Activated T-helper 1 cell treated with anti-CD3 and anti-CD28 coated beads, Interleukin-12 subunit alpha, Interleukin-12 subunit beta, Interleukin-2, Interleukin-4 antibody, amounts not matched to agents 30 ng/mL and 10 ng/mL and 1 ng/mL, durations not matched to agents 14 hours and 24 hours and 36 hours (primary cell): ENCODE data around the gene ELF1. TPM values are rescaled to one million over a fixed set of nuclear protein-coding genes. Genes with fewer than 3 reads are reported as not detected.

Experiments used
- DNase-seq: peaks from one replicate; pipeline ENCODE4 v3.0.0; 2021; ENCODE audit warnings: low spot score
- H3K27ac Mint-ChIP-seq: one replicate; pipeline ENCODE4 v1.8.0; 2021; ENCODE audit warnings: mild to moderate bottlenecking, mixed read lengths
- H3K27me3 Mint-ChIP-seq: one replicate; pipeline ENCODE4 v1.8.0; 2022; ENCODE audit warnings: mild to moderate bottlenecking, moderate library complexity, mixed read lengths; ENCODE audit not compliant: insufficient read depth
- H3K36me3 Mint-ChIP-seq: one replicate; pipeline ENCODE4 v1.8.0; 2021; ENCODE audit warnings: low read depth, mixed read lengths
- H3K4me1 Mint-ChIP-seq: one replicate; pipeline ENCODE4 v1.8.0; 2021; ENCODE audit warnings: low read depth, mixed read lengths
- H3K4me3 Mint-ChIP-seq: one replicate; pipeline ENCODE4 v1.8.0; 2021; ENCODE audit warnings: mild to moderate bottlenecking, moderate library complexity, mixed read lengths
- H3K9me3 Mint-ChIP-seq: one replicate; pipeline ENCODE4 v1.8.0; 2021; ENCODE audit warnings: mixed read lengths
- intact Hi-C: fragments of 100-400 bp; cut with micrococcal nuclease; formaldehyde crosslinking; loops from one replicate; pipeline ENCODE4 v1.15.1; 2024
- total RNA-seq: library from RNA; stranded (reverse); gene quantifications from 2 replicates; pipeline ENCODE4 v1.2.3, GENCODE V29; 2022

Gene ELF1
- total RNA-seq, 1 donor from 2014 or later, result 75.3 TPM

DNA sequence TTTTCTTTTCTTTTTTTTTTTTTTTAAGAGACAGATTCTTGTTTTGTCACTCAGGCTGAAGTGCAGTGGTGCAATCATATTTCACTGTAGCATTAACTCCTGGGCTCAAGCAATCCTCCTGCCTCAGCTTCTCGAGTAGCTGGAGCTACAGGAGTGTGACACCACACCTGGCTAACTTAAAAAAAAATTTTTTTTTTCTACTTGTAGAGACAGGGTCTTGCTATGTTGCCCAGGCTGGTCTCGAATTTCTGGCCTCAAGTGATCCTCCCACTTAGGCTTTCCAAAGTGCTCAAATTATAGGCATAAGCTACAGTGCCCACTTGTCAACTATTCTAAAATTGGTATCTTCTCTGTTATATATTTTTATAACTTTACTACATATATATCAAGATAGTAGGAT lies 6.6 kb downstream of the ELF1 start:
- no peak for DNase-seq
- intact Hi-C loops, result loop anchor here (10.0 kb wide), 1 partner anchor 48 kb away; no protein-coding TSS in a partner anchor
- no peak overlapping the region for H3K4me3 Mint-ChIP-seq
- peaks cover 72% of the 10 kb centered on the region for H3K4me1 Mint-ChIP-seq
- peaks cover 40% of the 10 kb centered on the region for H3K36me3 Mint-ChIP-seq
- no peaks in the 10 kb centered on the region for H3K9me3 Mint-ChIP-seq
- H3K27me3 Mint-ChIP-seq, result no peaks in the 10 kb centered on the region
- H3K27ac Mint-ChIP-seq, result no peak overlapping the region

DNA sequence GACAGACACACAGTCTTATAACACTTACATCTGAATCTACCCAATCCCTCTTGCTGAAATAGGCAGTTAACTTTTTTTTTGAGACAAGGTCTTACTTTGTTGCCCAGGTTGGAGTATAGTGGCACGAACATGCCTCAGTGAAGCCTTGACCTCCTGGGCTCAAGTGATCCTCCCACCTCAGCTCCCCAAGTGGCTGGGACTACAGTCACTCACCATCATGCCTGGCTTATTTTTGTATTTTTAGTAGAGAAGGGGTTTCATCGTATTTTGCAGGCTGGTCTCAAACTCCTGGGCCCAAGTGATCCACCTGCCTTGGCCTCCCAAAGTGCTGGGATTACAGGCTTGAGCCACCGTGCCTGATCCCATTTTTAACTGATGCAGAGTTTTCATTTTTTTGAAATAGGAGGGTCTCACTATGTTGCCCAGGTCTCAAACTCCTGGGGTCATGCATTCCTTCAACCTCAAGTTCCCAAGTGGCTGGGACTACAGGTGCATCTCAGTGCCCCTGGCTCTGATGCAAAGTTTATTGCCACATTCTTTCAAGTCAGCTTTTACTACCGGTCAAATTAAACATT lies 7.6 kb downstream of the ELF1 start:
- Mint-ChIP-seq H3K9me3 (no peaks in the 10 kb centered on the region), H3K27ac (no peak overlapping the region), H3K4me1 (peaks cover 73% of the 10 kb centered on the region), H3K27me3 (no peaks in the 10 kb centered on the region), H3K36me3 (peaks cover 33% of the 10 kb centered on the region), H3K4me3 (no peak overlapping the region)
- no peak for DNase-seq
- intact Hi-C loops, result loop anchor here (10.0 kb wide), 1 partner anchor 47 kb away; no protein-coding TSS in a partner anchor

DNA sequence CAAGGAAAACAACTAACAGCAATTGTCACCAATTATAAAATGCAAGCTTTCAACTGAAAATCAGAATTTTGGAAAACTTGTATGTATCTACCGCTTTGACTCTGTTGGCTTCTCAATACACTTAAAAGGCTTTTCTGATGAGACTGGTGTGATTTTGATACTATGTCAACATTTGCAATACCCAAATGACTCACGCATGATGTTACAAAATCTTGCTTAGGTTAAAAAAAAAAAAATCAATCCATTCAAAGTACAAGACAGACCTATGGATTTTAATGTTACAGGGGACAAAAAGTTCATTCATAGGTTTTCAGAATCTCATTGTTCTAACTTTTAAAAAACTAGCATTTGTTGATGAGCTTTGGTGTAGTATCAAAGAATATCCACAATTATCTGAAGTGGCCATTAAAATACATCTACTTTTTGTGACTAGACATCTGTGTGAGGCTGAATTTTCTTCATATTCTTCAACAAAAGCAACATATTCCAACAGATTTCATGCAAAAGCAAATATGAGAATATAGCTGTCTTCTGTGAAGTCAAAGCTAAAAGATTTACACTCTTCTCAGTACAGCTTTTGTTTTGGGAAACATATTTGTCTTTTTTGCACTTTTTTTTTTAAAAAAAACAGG lies 10.7 kb downstream of the ELF1 start:
- Mint-ChIP-seq H3K27me3 (no peaks in the 10 kb centered on the region), H3K4me3 (peak overlapping the region; percentile 61), H3K9me3 (no peaks in the 10 kb centered on the region), H3K36me3 (peaks cover 25% of the 10 kb centered on the region), H3K27ac (peak overlapping the region; percentile 84), H3K4me1 (peaks cover 73% of the 10 kb centered on the region)
- no peak for DNase-seq
- intact Hi-C loops, result loop anchor here (1.0 to 10.0 kb wide), 8 partner anchors 9 to 1386 kb away; partner anchors contain the start of gene DGKH

DNA sequence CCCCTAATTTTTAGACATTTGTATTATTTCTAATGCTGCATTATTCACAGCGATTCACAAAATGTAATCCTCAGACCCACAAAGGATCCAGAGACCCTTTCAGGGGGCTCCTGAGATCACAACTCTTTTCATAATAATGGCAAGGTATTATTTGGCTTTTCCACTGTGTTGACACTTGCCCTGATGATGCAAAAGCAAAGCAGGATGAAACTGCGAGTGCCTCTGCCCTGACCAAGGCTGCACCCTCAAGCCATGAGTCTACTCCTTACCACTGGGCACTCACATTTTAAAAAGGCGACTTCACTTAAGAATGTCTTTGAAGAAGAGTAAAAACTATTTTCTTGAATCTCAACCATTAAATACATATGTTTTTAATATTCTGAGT lies 11.4 kb downstream of the ELF1 start:
- Mint-ChIP-seq H3K4me3 (peak overlapping the region; percentile 46), H3K36me3 (peaks cover 20% of the 10 kb centered on the region), H3K4me1 (peaks cover 72% of the 10 kb centered on the region), H3K27me3 (no peaks in the 10 kb centered on the region), H3K27ac (peak overlapping the region; percentile 84), H3K9me3 (no peaks in the 10 kb centered on the region)
- no peak for DNase-seq
- intact Hi-C loops, result loop anchor here (1.0 to 10.0 kb wide), 8 partner anchors 10 to 1387 kb away; partner anchors contain the start of gene DGKH

DNA sequence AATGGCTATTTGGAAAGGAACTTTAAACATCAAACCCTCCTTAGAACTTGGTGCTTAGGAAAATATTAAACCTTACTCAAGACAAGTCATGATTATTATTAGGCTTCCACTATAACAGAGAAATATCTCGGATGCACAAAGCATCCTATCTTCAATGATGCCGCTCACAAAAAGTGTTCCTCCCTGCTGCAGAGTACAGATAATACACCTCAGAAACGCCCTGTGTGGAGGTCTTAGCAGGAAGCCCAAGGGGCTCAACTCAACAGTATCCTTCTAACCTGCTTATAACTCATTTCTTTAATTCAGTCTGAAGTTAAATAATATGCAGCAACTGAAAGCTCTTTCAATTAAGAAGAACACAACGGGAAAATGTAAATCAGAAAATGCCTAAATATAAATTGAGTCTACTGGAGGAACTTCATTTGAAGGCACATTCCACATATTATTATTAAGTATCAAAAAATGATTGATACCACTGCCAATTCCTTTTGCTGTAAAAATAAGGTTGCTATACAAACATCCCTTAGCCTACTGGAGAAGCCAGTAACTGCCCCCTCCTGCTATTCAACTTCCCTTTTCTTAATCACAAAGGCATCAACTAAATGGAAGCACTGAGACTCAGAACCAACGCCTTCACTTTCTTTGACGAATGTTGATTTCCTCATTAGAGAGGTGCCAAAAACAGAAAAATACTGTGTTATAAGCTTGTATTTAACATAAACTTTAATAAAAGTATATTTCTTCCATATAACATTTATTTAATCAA lies 12.0 kb downstream of the ELF1 start:
- Mint-ChIP-seq H3K4me1 (peaks cover 72% of the 10 kb centered on the region), H3K36me3 (peaks cover 17% of the 10 kb centered on the region), H3K27me3 (no peaks in the 10 kb centered on the region), H3K9me3 (no peaks in the 10 kb centered on the region), H3K27ac (peak overlapping the region; percentile 84), H3K4me3 (peak overlapping the region; percentile 76)
- no peak for DNase-seq
- intact Hi-C loops, result loop anchor here (5.0 to 10.0 kb wide), 4 partner anchors 455 to 1388 kb away; partner anchors contain the start of gene DGKH

DNA sequence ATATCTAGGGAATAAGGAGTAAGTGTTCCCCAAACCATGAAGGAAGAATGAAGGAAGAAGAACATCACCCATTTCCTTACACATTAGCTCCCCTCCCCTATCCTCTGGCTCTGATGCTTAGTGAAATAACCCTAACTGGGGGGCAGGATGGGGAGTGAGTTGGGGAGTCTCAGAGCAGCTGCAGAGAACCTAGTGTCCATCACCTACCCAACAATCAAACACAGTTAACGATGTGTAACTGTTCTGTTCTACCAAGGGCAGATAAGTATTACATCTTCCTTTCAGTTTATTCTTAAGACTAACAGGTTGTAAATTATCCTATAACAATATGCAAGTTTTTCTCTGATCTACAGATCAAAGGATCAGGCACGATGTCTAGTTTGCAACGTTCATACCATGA lies 12.8 kb downstream of the ELF1 start:
- intact Hi-C loops, result loop anchor here (5.0 to 10.0 kb wide), 4 partner anchors 456 to 1388 kb away; partner anchors contain the start of gene DGKH
- Mint-ChIP-seq H3K27me3 (no peaks in the 10 kb centered on the region), H3K27ac (peak overlapping the region; percentile 88), H3K4me3 (peak overlapping the region; percentile 59), H3K4me1 (peaks cover 72% of the 10 kb centered on the region), H3K36me3 (peaks cover 13% of the 10 kb centered on the region), H3K9me3 (no peaks in the 10 kb centered on the region)
- DNase-seq, result no peak

DNA sequence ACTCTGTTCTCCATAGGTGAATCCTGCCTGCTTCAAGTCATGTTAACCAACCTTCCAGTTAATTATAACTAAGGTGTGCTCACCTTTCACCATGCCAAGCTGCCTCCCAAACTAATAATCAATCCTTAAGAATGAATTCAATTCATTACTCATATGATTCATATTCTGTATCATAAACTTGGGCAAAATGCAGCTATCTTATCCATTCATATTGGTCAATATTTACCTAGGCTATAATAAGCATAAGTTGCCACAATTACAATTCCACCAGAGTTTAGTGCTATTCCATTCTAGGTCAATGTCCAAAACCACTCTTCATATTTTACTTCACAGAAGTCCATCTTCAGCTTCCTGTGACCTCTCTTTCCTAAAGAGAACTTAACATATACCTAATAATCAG lies 13.4 kb downstream of the ELF1 start:
- H3K4me1 Mint-ChIP-seq, result peaks cover 68% of the 10 kb centered on the region
- peaks cover 10% of the 10 kb centered on the region for H3K36me3 Mint-ChIP-seq
- H3K27ac Mint-ChIP-seq, result peak overlapping the region; percentile 88
- intact Hi-C loops, result loop anchor here (1.0 to 10.0 kb wide), 7 partner anchors 10 to 1389 kb away; partner anchors contain the start of genes DGKH and ELF1
- H3K27me3 Mint-ChIP-seq, result no peaks in the 10 kb centered on the region
- DNase-seq, result no peak
- H3K9me3 Mint-ChIP-seq, result no peaks in the 10 kb centered on the region
- peak overlapping the region; percentile 59 for H3K4me3 Mint-ChIP-seq

DNA sequence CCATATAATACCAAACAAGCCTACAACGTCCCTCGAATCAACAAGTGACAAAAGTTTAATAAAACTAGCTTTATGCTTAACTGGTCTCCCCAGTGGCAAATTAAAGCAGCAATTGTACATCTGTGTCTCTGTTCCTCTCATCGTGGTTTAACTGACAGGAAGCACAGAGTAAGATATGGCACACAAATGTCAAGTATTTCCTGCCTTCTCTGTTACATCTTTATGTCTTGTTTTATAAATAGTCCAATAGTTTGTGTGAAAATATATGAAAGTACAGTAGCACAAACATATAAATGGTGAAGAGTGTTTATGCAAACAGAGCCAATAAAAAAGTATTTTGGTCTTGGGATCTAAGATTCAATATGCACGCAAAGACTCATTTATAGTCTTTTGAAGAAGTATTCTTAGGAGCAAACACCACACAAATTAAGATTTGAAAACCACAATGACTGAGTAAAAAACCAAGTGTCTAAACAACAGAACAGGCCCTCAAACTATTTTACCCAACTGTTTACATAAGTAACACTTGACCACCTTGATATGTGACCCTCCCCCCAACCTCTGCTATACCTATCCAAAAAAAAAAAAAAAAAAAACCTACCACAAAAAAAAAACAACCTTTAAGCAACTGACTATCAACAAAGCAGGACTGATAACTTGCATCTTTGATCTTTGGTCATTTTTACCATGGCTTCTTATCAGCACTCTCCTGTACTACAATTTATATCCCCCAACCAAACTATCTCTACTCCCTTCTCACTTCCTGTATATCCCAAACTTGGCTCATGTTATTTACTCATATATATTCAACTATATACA lies 14.0 kb downstream of the ELF1 start:
- Mint-ChIP-seq H3K9me3 (no peaks in the 10 kb centered on the region), H3K27ac (peak overlapping the region; percentile 88), H3K4me1 (peaks cover 66% of the 10 kb centered on the region), H3K36me3 (peaks cover 9% of the 10 kb centered on the region), H3K27me3 (no peaks in the 10 kb centered on the region), H3K4me3 (peak overlapping the region; percentile 59)
- intact Hi-C loops, result loop anchor here (1.0 to 10.0 kb wide), 7 partner anchors 10 to 1390 kb away; partner anchors contain the start of genes DGKH and ELF1
- no peak for DNase-seq

DNA sequence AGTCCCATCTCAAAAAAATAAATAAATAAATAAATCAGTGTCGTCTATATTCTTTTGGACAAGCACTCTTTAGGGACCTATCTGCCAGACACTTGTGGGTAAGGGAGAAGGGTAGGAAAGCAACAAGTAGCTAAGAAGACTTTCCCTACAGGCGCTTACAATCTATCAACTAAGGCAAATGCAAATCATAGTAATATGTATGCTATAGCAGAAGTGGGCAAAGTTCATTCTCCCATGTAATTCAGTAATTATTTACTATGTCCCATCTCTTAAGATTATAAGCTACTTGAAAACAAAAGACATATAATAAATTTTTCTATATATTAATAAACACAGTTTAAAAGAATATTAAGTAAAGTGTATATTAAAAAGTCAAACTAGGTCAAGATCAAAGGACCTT lies 16.5 kb downstream of the ELF1 start:
- Mint-ChIP-seq H3K9me3 (no peaks in the 10 kb centered on the region), H3K4me1 (peaks cover 78% of the 10 kb centered on the region), H3K27ac (no peak overlapping the region), H3K36me3 (peaks cover 14% of the 10 kb centered on the region), H3K4me3 (no peak overlapping the region), H3K27me3 (no peaks in the 10 kb centered on the region)
- no peak for DNase-seq
- intact Hi-C loops, result loop anchor here (10.0 kb wide), 3 partner anchors 488 to 1392 kb away; partner anchors contain the start of gene DGKH

DNA sequence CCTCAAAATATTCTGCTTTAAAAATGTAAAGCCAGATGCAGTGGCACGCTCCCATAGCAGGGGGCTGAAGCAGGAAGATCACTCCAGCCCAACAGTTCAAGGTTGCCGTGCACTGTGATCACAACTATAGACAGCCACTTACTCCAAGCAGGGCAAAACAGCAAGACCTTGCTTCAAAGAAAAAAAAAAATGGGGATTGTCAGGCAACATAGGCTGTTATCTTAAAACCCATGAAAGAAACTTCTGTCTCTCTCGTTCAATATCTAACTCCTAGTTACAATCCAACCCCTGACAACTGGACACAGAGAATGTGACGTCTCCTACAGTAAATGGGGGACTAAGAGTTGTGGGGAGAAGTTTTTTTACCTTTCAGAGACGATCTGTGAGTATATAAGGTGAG lies 17.4 kb downstream of the ELF1 start:
- H3K36me3 Mint-ChIP-seq, result peaks cover 17% of the 10 kb centered on the region
- H3K4me3 Mint-ChIP-seq, result no peak overlapping the region
- DNase-seq, result no peak
- no peaks in the 10 kb centered on the region for H3K27me3 Mint-ChIP-seq
- H3K4me1 Mint-ChIP-seq, result peaks cover 76% of the 10 kb centered on the region
- no peaks in the 10 kb centered on the region for H3K9me3 Mint-ChIP-seq
- intact Hi-C loops, result loop anchor here (10.0 kb wide), 3 partner anchors 487 to 1393 kb away; partner anchors contain the start of gene DGKH
- peak overlapping the region; percentile 46 for H3K27ac Mint-ChIP-seq

DNA sequence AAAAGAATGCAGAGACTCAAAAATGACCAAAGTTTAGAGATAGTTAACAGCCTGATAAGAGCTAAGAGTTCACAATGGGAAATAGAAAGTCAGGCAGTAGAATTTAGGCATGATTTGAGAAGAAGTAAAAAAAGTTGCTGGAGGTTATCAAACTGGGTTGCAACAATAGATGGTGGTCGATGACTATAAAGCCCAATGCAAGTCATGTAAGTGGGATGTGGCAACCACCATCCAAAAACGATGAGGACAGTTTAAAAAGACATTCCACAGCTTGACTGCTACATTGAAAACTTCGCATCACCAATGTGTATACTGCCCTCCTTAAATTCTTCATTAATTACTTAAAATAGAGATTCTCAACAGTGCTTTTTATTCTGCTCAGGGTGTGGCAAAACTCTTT lies 19.7 kb downstream of the ELF1 start:
- Mint-ChIP-seq H3K4me1 (peaks cover 78% of the 10 kb centered on the region), H3K27ac (peak overlapping the region; percentile 3), H3K27me3 (no peaks in the 10 kb centered on the region), H3K36me3 (peaks cover 21% of the 10 kb centered on the region), H3K4me3 (no peak overlapping the region), H3K9me3 (no peaks in the 10 kb centered on the region)
- no peak for DNase-seq
- intact Hi-C loops, result no loop called here

DNA sequence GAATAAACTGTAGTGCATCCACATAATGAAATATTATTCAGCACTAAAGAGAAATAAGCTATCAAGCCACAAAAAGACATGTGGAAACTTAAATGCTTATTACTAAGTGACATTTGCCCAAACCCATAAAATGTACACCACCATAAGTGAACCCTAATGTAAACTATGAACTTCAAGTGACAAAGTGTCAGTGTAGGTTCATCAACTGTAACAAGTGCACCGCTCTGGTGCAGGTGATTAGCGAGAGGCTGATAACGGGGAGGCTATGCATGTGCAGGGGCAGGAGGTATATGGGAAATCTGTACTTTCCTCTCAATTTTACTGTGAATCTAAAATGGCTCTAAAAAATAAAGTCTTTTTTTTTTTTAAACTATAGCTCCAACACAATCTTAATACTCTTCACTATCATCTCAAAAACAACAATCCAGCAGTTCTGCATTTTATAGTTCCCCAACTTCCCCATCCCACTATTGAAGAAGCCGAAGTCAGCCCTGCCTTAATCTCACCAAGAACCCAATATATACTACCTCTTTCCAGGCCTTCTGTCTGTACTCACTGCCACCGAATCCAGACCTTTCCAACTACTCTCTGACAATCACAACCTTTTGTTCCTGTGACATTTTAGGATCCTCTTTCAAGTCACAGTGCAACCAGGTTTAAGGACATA lies 22.6 kb downstream of the ELF1 start:
- H3K27me3 Mint-ChIP-seq, result no peaks in the 10 kb centered on the region
- DNase-seq, result no peak
- peaks cover 84% of the 10 kb centered on the region for H3K4me1 Mint-ChIP-seq
- no peaks in the 10 kb centered on the region for H3K9me3 Mint-ChIP-seq
- no peak overlapping the region for H3K4me3 Mint-ChIP-seq
- intact Hi-C loops, result no loop called here
- H3K36me3 Mint-ChIP-seq, result peaks cover 21% of the 10 kb centered on the region
- peak overlapping the region; percentile 27 for H3K27ac Mint-ChIP-seq
